UCSD-AML1 (cell line): ENCODE measurements around the gene KCTD18.

Experiments used
- DNase-seq: peaks from one replicate; lab custom pipeline; 2025; ENCODE audit not compliant: unreplicated experiment; lab: John Stamatoyannopoulos, UW

Gene KCTD18

DNA sequence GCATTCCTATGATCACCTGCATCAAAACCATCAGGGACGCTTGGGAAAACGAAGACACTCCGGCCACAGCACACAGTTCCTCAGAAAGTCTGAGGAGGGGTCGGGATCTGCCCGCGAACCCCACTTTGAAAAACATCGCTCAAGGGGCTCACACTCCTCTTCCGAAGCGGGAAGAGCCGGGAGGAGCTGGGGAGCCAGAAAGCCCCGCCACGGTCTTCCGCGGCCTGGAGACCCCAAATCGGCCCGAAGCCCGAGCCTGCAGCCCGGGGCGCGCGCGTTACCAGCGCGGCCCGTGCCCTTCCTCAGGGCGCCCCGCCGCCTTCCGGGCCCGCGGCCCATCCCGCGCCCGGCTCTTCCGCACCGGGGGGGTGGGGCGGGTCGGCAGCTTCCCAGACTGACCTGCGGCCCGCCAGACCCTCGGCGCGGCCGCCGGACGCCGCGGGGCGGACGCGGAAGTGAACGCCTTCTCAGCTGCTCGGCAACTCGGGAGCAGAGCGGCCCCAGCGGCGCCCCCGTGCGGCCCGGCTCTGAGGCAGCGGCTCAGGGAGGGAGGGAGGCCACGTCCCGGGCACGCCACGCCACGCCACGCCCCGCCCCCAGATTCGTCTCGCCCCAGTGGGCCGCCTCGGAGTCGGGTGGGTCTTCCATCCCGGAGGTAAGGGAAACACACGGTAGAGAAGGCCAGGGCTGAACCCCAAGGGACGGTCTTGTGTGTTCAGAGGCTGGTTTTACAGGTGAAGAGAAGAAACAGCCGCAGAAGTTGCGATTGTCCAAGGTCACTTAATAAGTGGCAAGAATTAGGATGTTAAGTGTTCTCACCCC lies at the start of gene KCTD18:
KCTD18 (minus strand) TSS at position 457 of the 822 bp plus-strand sequence. CDS start 3,052 bp downstream, outside the sequence.
- DNase-seq, result peak; percentile 95

DNA sequence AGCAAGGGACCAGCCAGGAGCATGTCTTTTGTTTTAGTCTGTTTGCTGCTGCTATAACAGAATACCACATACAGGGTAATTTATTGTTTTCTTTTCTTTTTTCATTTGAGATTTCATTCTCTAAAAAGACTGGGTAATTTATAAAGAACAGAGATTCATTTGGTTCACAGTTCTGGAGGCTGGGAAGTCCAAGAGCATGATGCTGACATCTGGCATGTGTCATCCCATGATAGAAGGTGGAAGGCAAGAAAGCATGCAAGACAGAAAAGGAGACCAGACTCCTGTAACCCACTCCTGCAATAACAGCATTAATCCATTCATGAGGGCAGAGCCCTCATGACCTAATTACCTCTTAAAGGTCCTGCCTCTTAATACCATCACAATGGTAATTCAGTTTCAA lies 30.9 kb upstream of the KCTD18 start:
- no peak for DNase-seq

DNA sequence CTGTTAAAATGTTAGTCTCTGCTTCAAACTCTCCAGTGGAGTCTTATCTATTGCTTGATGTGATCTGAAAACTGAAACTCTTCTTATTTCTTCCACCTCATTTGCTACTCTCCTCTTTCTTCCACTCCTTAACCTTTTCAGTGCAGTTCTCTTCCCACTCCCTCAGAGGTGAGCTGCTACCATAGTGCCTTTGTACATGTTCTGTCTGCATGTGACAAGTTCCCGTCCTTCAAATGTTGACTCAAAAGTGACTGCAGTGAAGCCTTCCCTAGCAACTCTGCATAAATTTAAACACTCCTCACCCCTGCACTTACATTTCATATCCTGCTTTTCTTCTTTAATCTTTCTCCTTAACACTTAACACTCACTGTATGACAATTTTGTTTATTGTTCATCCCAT lies 28.3 kb upstream of the KCTD18 start:
- no peak for DNase-seq

- DNase-seq, result no peak
Measured at GRCh38 chr2:200534572-200534971, 24.7 kb upstream of the KCTD18 start.

- DNase-seq, result no peak
Measured at GRCh38 chr2:200533754-200534153, 23.9 kb upstream of the KCTD18 start.

DNA sequence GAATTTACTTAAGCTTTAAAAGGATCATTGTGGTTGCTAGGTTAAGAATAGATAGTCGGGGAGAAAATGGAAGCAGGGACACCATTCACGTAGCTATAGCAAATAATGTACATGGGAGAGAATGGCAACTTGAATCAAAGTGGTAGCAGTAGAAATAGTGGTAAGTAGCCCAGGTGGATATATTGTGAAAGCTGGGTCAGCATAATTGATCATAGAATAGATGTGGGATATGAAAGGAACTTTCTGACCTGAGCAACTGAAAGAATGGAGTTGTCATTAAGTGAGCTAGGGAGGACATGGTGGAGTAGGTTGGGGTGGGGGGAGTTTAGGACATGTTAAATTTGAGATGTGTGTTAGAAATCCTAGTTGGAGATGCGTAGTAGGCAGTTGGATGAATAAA lies 18.4 kb upstream of the KCTD18 start:
- DNase-seq, result no peak

DNA sequence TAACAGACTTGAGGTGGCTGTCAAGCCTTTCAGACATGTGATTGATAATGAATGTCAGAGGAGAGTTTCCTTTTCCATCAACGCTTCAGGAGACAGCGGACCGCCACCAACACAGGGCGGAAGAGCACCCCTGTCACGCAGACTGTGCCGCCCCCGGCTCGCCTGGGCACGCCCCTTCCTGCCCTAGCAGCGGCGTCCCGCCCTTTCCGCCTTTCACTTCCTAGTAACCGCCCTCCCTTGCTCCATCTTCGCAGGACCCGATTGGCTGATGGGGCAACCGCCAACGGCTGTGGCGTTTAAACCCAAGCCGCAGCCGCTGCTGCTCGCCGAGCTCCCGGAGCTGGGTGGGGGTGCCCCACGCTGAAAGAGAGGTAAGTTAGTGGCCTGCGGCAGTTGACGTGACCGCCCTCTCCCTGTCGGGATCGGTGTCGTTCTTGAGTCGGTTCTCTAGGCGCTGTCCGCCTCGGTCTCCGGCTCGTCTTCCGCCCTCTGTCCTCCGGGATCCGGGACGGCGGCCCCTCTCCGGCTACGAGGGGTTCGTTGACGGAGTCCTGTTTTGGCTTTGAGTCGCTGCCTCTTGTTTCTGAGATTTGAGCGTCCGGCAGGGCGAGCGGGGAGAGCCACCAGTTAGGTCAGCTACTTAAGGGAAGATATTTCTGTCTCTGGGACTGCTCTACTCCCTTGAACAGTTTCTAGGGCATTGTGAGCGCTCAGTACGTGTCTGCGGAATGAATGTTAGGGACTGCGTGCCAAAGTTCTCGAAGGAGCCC lies 16.2 kb upstream of the KCTD18 start, which contains the start of gene SGO2:
SGO2 (plus strand) TSS at position 326 of the 770 bp plus-strand sequence. CDS start 6,769 bp downstream, outside the sequence.
- DNase-seq, result peak; percentile 95

DNA sequence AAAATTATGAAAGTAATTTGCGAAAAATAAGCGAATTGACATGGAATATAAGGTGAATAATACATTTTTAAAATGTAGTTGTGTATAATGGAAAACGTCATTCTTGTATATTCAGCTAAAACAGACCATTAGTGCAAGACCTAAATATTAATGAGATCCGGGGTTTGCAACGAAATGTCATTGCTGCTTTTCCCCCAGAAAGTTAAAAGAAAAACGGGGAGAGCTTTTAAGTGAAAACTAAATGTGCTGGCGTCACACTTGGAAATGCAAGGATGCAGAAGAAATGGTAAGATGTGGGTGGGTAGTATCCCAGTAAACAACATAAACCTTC lies 15.6 kb upstream of the KCTD18 start:
- no peak for DNase-seq

DNA sequence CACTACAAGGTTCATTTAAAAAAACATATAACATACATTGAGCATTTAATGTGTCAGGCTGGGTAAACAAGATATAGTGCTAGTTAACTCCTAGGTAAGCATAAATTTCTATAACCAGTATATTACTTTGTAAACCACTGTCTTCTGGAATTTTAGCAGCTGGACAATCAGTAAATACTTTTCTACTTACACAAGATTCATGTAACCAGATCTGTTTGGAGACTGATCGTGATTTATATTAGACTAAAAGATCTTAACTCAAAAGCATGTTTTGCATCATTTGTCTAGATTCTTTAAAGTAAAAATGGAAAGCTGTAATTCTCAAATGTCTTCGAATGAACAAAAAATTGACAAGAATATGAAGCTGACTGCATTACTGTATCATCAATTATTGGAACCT lies 15.2 kb upstream of the KCTD18 start:
- DNase-seq, result no peak

DNA sequence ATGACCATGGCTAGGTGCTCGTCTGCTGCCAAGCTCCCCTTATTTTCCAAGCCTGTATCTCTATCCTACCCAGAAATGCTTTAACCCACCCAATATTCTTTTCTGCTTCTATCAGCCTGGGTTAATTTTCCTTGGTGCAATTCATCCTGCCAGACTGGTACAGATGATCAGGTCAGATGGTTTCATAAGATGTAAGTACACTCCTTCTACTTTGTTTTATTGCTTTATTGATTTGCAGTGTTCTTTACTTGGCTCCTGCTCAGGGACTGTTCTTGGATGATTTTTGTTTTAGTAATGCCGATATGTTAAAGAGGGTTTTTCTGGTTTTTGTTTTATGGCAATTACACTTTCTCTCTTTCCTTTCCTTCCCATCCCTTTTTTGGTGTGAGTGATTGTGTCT lies 13.7 kb upstream of the KCTD18 start:
- DNase-seq, result no peak

GRCh38 chr2:200523158-200523557 lies 13.3 kb upstream of the KCTD18 start:
- DNase-seq, result no peak

GRCh38 chr2:200515155-200515554 lies 5.3 kb upstream of the KCTD18 start:
- DNase-seq, result no peak

DNA sequence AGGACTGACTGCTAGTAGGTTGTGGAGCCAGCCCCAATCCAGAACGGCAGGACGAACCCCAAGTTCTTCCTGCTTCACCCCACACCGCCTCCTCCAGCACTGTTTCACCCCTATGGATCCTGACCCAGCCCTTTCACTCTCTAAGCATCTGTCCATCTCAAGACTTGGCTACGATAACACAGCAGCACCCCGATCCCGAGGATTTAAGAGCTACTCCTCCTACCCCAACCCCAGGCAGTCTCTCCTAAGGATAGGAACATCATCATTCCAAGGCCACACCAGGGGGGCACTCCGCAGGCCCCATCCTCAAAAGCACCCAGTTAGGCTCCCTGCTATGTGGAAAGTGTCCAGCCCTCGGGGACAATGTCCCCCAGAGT lies 645 bp downstream of the KCTD18 start:
- no peak for DNase-seq

DNA sequence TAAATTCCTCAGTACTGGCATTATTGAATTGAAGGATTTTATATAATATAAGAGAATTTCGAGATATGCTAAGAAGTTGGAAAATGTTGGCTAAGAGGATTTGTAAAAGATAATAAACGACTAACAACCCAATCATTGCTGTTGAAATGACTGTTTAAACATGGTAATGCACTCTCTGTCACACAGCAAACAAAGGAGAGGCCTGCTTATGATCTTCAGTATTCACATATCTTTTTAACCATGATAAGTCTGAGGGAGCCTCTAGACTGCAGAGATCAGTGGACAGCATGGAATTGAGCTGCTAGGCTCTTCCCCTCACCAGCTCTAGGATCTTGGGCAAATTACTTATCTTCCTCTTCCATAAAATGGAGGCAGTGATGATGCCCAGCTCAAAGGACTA lies 2.7 kb downstream of the KCTD18 start:
- DNase-seq, result no peak

DNA sequence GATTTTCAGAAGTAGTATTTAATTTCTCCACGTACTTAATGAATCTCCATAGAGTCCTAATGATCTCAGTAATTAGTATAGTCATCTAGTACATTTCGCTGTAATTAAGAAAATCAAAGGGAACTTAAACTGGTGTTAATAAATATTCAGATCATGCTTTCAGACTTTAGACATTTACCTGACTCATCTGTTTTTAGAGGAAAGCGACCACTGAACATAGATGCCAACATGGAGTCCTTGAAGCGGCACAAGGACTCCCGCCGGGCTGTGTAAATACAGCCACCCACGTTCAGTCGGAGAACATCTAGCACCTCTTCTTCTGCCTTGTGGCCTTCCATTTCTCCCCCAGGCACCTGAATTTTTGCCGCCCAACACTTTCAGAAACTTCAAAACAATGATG lies 3.2 kb downstream of the KCTD18 start:
- DNase-seq, result no peak

GRCh38 chr2:200502196-200502595 lies 7.7 kb downstream of the KCTD18 start:
- no peak for DNase-seq

- DNase-seq, result no peak
Measured at GRCh38 chr2:200498402-200499162, 11.3 kb downstream of the KCTD18 start.

DNA sequence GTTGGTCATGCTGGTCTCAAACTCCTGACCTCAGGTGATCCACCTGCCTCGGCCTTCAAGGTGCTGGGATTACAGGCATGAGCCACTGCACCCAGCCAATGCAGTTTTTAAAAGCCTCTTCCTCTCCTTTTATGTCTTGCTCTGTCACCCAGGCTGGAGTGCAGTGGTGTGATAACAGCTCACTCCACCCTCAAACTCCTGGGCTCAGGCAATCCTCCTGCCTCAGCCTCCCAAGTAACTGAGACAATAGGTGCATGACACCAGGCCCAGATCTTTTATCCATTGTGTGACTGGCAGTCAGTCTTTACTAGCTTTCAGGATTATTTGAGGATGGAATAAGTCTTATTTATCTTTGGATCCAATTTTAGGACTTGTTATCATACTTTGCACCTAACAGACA lies 13.2 kb downstream of the KCTD18 start:
- DNase-seq, result no peak

GRCh38 chr2:200494048-200494447 lies 15.8 kb downstream of the KCTD18 start:
- no peak for DNase-seq

DNA sequence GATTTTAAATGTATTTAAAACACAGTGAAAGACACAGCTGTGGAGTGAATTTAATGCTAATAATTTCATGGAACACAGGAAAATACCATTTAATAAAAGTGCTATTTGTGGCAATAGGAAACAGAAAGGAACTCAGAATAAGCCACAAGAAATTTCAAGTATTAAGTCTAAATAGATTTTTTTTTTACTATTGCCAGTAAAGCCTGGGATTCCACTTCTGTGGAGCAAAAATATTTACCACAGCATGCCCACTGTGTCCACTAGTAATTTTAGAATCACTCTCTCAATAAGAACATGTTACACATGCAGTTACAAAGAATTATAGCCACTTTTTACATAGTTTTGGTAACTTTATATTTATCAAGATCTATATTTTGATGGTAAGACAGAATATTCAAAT lies 17.2 kb downstream of the KCTD18 start:
- no peak for DNase-seq

- no peak for DNase-seq
Measured at GRCh38 chr2:200490001-200490400, 19.9 kb downstream of the KCTD18 start.

DNA sequence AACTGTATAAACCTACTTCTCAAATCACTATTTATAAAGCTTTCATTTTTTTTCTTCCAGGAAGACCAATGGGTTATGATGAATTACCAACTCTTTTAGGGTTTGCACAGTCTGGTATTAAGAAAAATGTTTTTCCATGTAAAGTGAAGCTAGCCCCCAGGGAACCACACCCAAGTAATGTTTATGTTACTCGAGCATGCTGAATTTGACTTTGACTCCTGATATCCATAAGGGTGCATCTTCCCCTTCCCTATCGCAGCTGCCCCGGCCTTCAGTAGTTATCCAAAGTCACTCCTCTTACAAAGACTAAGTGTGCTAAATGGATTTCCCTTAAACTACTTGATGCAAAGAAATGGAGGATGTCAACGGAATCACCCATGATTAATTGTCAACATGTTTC lies 21.7 kb downstream of the KCTD18 start:
- DNase-seq, result no peak
